Kidney epithelial cell (primary cell): Measurements from ENCODE around the gene GALR3. TPM values are rescaled to one million over a fixed set of nuclear protein-coding genes. Genes with fewer than 3 reads are reported as not detected.

Experiments
- DNase-seq: peaks from one replicate; pipeline ENCODE4 v3.0.0-alpha.2; 2010; ENCODE audit warnings: low read depth
- H3K27me3 ChIP-seq: 2 replicates; pipeline ENCODE4 v1.6.0; 2011; ENCODE audit warnings: low read length; ENCODE audit not compliant: control insufficient read depth, insufficient read depth
- H3K36me3 ChIP-seq: 2 replicates; pipeline ENCODE4 v1.5.1; 2011; ENCODE audit warnings: low read length; ENCODE audit not compliant: control insufficient read depth, insufficient read depth
- H3K4me3 ChIP-seq: 2 replicates; pipeline ENCODE4 v1.5.1; 2011; ENCODE audit warnings: low read depth, mild to moderate bottlenecking, control low read depth, low read length
- CTCF ChIP-seq: IDR thresholded peaks from 2 replicates; pipeline ENCODE4 v1.5.1; 2011; ENCODE audit warnings: mild to moderate bottlenecking, moderate library complexity, low read length, control low read depth, inconsistent platforms; ENCODE audit not compliant: insufficient read depth, poor library complexity, severe bottlenecking
- total RNA-seq: library from RNA; depleted of rRNA; stranded (reverse); fragments of >200 nt; gene quantifications from 2 replicates; pipeline ENCODE4 v1.2.3, GENCODE V29; 2015

GALR3 gene
- total RNA-seq, 1 donor from 2014 or later, result not detected

DNA sequence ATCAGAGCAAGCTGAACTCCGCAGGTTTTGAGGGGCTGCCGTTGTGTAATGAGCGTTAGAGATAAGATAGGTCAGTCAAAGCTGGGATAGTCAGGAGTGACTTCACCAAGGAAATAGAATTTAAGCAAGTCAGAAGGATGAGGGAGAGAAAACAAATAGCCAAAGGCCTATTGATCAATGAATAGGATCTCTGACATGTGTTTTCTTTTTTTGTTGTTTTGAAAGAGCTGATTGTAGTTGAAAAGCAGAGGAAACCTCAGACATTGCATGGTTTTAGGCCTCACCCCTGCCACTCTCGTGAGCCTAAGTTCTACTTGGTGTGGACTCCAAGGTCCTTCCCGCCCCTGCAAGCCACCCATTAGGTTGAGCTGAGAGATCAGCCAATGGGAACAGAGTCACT lies 29.2 kb downstream of the GALR3 start:
- no peak for DNase-seq
- no peaks in the 10 kb centered on the region for H3K27me3 ChIP-seq
- peaks cover 3% of the 10 kb centered on the region for H3K36me3 ChIP-seq
- no peak overlapping the region for H3K4me3 ChIP-seq
- TF ChIP-seq CTCF, result no peak

DNA sequence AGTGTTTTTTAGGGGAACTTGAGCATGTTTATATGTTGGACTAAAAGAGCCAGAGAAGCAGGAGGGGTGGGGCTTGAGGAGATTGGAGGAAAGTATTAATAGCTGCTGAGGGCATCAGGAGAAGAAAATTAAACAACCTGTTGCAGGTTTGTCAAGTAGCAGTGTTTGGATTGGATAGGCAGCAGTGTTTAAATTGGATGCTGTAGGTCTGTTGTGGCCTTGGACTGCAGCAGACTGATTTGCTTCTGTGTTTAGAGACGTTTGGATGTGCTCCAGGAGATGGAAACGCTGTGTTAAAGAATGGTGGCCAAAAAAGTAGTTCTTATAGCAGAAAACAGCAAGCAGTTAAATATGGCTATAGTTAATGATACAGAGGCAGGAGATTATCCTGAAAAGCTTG lies 31.8 kb downstream of the GALR3 start:
- Histone ChIP-seq H3K27me3 (no peaks in the 10 kb centered on the region), H3K36me3 (peaks cover 3% of the 10 kb centered on the region), H3K4me3 (no peak overlapping the region)
- no peak for TF ChIP-seq CTCF
- DNase-seq, result no peak

DNA sequence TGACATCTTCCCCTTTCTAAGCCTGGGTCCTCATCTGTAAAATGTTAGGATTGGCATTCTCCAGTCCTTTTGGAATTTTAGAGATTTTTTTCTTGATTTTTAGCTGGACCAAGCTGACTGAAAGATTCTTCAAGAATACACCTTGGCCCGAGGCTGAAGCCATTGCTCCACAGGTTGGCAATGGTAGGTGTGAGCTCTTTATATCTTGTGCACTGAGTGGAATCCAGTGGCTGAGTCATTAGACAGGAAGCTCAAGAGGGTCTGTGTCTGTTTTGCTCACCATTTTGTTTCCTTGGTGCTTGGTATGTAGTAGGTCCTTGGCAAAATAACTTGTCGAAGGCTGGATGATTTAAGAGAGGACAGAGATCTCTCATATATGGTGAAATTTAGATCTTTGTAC lies 32.3 kb downstream of the GALR3 start:
- Histone ChIP-seq H3K27me3 (no peaks in the 10 kb centered on the region), H3K4me3 (no peak overlapping the region), H3K36me3 (peaks cover 3% of the 10 kb centered on the region)
- TF ChIP-seq CTCF, result no peak
- DNase-seq, result no peak

DNA sequence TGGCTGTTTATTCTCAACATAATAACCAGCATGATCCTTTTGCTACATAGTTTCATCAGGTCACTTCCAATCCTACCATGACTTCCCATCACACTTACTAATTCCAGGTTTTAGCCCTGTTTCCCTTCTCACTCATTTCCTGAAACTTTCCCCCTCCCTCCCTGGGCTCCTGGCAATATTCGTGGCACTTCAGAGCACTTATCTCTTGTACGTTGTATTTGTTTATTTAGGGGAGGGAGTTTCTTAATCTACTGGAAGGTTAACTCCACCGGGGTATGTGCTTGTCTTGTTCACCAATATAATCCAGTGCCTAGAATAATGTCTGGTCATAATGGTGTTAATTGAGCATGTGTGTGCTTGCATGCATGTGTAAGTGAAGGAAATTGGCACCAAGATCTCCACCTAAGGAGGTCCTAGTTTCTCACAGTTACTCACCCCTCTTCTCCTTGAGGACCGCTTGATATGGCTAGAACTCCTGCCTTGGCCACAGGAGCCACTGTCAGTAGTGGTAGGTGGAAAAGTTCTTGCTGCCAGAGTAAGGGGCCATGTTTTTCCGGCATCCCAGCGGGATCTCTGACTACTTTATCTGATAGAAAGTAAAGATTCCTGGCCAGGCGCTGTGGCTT lies 37.7 kb downstream of the GALR3 start:
- no peaks in the 10 kb centered on the region for H3K27me3 ChIP-seq
- DNase-seq, result no peak
- TF ChIP-seq CTCF, result no peak
- no peaks in the 10 kb centered on the region for H3K36me3 ChIP-seq
- H3K4me3 ChIP-seq, result no peak overlapping the region

DNA sequence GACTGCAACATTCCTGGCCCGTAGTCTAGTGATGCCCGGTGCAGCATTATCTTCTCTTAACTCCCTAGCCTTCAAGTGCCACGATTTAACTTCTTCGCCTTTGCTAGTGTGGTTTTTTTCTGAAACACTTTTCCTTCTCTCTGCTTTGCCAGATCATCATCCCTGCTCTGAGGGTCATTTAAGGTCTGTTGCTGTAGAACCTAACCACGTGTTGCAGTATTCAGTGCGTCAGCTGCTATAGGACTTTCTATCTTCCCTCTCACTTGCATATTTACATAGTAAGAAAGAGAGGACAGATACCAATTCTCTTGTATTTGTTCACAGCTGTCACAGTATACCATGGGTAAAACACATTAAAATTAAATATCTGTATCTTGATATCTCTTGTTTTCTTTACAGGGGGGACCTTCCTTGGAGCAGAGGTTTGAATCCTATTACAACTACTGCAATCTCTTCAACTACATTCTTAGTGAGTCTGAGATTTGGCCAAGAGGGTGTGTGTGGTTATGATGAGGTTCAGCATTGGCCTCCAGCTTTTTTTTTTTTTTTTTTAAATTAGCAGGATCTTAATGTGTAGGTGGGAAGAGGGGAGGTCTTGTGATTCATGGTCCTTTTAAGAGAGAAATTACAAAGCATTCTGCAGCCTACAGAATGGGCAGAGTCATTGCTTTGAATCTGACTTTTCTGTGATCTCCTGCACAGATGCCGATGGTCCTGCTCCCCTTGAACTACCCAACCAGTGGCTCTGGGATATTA lies 39.6 kb downstream of the GALR3 start:
- no peak for TF ChIP-seq CTCF
- Histone ChIP-seq H3K27me3 (no peaks in the 10 kb centered on the region), H3K36me3 (no peaks in the 10 kb centered on the region), H3K4me3 (no peak overlapping the region)
- no peak for DNase-seq
